HEK293T (cell line): ENCODE measurements around the gene TMEM273.

Experiments
- ARNT ChIP-seq: fragments of 450-650 bp; IDR thresholded peaks from 2 replicates; pipeline ENCODE4 v1.6.1; 2017; ENCODE audit warnings: mild to moderate bottlenecking
- CTBP1 ChIP-seq: fragments of 450-650 bp; IDR thresholded peaks from 2 replicates; pipeline ENCODE4 v1.6.1; 2016; ENCODE audit warnings: borderline replicate concordance
- ELF4 ChIP-seq: fragments of 450-650 bp; IDR thresholded peaks from 2 replicates; pipeline ENCODE4 v1.6.1; 2017; ENCODE audit warnings: antibody characterized with exemption
- FOXA1 ChIP-seq: fragments of 450-650 bp; IDR thresholded peaks from 2 replicates; pipeline ENCODE4 v1.6.1; 2016; ENCODE audit warnings: mild to moderate bottlenecking
- FOXM1 ChIP-seq: fragments of 450-650 bp; IDR thresholded peaks from 2 replicates; pipeline ENCODE4 v1.6.1; 2017; ENCODE audit warnings: mild to moderate bottlenecking, borderline replicate concordance
- HDGF ChIP-seq: fragments of 450-650 bp; IDR thresholded peaks from 2 replicates; pipeline ENCODE4 v1.6.1; 2017; ENCODE audit warnings: antibody characterized with exemption, borderline replicate concordance
- LEF1 ChIP-seq: fragments of 450-650 bp; IDR thresholded peaks from 2 replicates; pipeline ENCODE4 v1.6.1; 2017; ENCODE audit warnings: mild to moderate bottlenecking, borderline replicate concordance
- SP1 ChIP-seq: fragments of 450-650 bp; IDR thresholded peaks from 2 replicates; pipeline ENCODE4 v1.6.1; 2017
- SUZ12 ChIP-seq: fragments of 450-650 bp; IDR thresholded peaks from 2 replicates; pipeline ENCODE4 v1.6.1; 2016; ENCODE audit warnings: mild to moderate bottlenecking
- TARDBP ChIP-seq: fragments of 450-650 bp; IDR thresholded peaks from 2 replicates; pipeline ENCODE4 v1.6.1; 2016
- ZNF384 ChIP-seq: fragments of 450-650 bp; IDR thresholded peaks from 2 replicates; pipeline ENCODE4 v1.6.1; 2016

GRCh38 chr10:49164559-49165188, 23.5 kb downstream of the TMEM273 start:
- TF ChIP-seq SP1 (no peak), FOXA1 (no peak), LEF1 (no peak), SUZ12 (no peak), ARNT (no peak), TARDBP (no peak), CTBP1 (no peak), FOXM1 (no peak), ZNF384 (no peak), HDGF (no peak), ELF4 (no peak)
